GM19452 (cell line): ENCODE data around the gene OIP5.
A peak's percentile ranks its signal among the peaks of the same experiment; 100 is the strongest.
"Not testable (repeated sequence)": the region's sequence is repeated elsewhere in the genome, so short reads cannot be mapped to it uniquely, and the experiment has no call there.

Experiments used
- ATAC-seq: cut with Tn5 transposase; IDR thresholded peaks from one replicate; pipeline ENCODE4 v1.9.1; 2021; ENCODE audit not compliant: unreplicated experiment

The OIP5 gene

GRCh38 chr15:41304149-41304770 lies 28.1 kb downstream of the OIP5 start:
- ATAC-seq, result no peak

- no peak for ATAC-seq
Measured at GRCh38 chr15:41301587-41301986, 30.8 kb downstream of the OIP5 start.

- not testable (repeated sequence) for ATAC-seq
Measured at GRCh38 chr15:41301139-41301538, 31.3 kb downstream of the OIP5 start.

GRCh38 chr15:41292521-41292920 lies 39.9 kb downstream of the OIP5 start:
- ATAC-seq, result no peak

GRCh38 chr15:41291065-41291631 lies 41.2 kb downstream of the OIP5 start:
- no peak for ATAC-seq

GRCh38 chr15:41289953-41290352 lies 42.4 kb downstream of the OIP5 start:
- ATAC-seq, result no peak

GRCh38 chr15:41288464-41288863 lies 43.9 kb downstream of the OIP5 start:
- no peak for ATAC-seq

- ATAC-seq, result no peak
Measured at GRCh38 chr15:41286665-41287333, 45.6 kb downstream of the OIP5 start.

- ATAC-seq, result no peak
Measured at GRCh38 chr15:41285285-41285684, 47.1 kb downstream of the OIP5 start.

GRCh38 chr15:41284427-41285177 lies 47.8 kb downstream of the OIP5 start:
- ATAC-seq, result no peak

GRCh38 chr15:41283653-41284426 lies 48.6 kb downstream of the OIP5 start:
- peak; percentile 94 for ATAC-seq

GRCh38 chr15:41282980-41283652 lies 49.3 kb downstream of the OIP5 start:
- ATAC-seq, result not testable (repeated sequence)

- not testable (repeated sequence) for ATAC-seq
Measured at GRCh38 chr15:41282436-41282835, 50.0 kb downstream of the OIP5 start.

GRCh38 chr15:41281236-41281635 lies 51.2 kb downstream of the OIP5 start:
- ATAC-seq, result no peak

GRCh38 chr15:41279535-41280283 lies 52.7 kb downstream of the OIP5 start:
- no peak for ATAC-seq

- no peak for ATAC-seq
Measured at GRCh38 chr15:41278319-41278718, 54.1 kb downstream of the OIP5 start.

- ATAC-seq, result no peak
Measured at GRCh38 chr15:41276831-41277230, 55.6 kb downstream of the OIP5 start.

- no peak for ATAC-seq
Measured at GRCh38 chr15:41269887-41270286, 62.5 kb downstream of the OIP5 start.

GRCh38 chr15:41263891-41264351 lies 68.5 kb downstream of the OIP5 start:
- no peak for ATAC-seq

- no peak for ATAC-seq
Measured at GRCh38 chr15:41262571-41262970, 69.8 kb downstream of the OIP5 start.
